Measurements from ENCODE around the gene ING2. TPM values are rescaled to one million over a fixed set of nuclear protein-coding genes. Genes with fewer than 3 reads are reported as not detected.

ING2 gene
- total RNA-seq, 4 donors from 2014 or later: 15.4 to 16.9 TPM; not detected in 2

DNA sequence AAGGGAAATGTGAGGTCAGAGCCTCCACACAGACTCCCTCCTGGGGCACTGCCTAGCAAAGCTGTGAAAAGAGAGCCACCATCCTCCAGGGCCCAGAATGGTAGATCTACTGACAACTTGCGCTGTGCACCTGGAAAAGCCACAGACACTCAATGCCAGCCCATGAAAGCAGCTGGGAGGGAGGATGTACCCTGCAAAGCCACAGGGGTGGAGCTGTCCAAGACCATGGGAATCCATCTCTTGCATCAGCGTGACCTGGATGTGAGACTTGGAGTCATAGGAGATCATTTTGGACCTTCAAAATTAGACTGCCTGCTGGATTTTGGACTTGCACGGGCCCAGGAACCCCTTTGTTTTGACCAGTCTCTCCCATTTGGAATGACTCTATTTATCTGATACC lies 37.6 kb upstream of the ING2 start:
- intact Hi-C loops (cut with DNase I; ENCODE audit: low total_unique reads) (no loop called here), in situ Hi-C loops (cut with MboI; ENCODE audit: low pct_ligation_motif_present in 1 of 4, low pct_unique_long_range_greater_than_20kb in 1 of 4, low sequenced_read_pairs in 3 of 4) (loop anchor here in 2 of 4 donors (25.0 kb wide), 2 partner anchors 195 to 695 kb away; partner anchors contain the start of genes RWDD4 (in 1 of the 2) and TRAPPC11 (in 1 of the 2))
- H3K4me1 ChIP-seq: peaks cover 0 to 3% (median under 1%) of the 10 kb centered on the region in 4 donors

DNA sequence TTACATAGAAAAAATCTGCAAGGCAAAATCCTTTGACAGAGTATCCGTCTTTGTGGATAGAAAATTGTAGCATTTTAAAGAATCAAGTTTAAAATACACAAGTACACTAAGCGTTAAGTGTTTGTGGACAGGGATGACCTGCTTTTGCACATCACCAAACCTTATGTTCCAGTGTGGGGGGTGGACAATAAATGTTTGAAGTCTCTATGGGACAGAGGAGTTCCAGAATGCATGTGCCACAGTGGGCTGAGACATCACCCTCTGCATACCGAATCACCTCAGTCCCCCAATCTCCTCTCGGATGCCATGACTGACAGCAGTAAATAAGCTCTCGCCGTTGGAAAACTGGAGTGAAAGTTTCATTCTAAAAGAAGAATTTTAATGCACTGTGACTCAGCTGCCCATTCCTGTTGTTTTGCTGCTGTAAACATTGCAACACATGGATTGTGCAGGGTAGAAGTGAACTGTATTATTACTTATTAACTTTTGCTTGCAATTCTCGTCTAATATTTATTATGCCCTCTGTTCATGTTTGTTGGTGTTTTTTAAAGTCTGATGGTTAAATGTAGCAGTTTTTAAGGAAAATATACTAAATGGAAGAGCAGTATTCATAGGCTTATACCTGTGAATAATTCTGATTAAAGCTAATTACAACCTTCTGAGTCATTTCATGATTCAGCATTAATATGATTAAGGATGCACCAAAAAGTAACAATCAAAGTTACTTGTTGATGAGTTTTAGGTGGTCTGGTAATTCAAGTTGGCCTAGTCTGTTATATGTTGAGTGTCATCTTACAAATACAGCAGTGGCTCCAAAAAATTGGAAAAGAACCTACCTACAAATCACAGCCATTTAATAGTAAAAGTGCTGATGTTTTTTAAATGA lies 36.4 kb upstream of the ING2 start:
- in situ Hi-C loops (cut with MboI; ENCODE audit: low pct_ligation_motif_present in 1 of 4, low pct_unique_long_range_greater_than_20kb in 1 of 4, low sequenced_read_pairs in 3 of 4) (loop anchor here in 2 of 4 donors (25.0 kb wide), 2 partner anchors 194 to 694 kb away; partner anchors contain the start of genes RWDD4 (in 1 of the 2) and TRAPPC11 (in 1 of the 2)), intact Hi-C loops (cut with DNase I; ENCODE audit: low total_unique reads) (no loop called here)
- WGBS, 2 donors (ENCODE audit: low coverage in 1 of 2): 32 to 67% methylated on average over 5 to 7 of the region's 7 CpGs
- no peak for DNase-seq
- no peaks in the 10 kb centered on the region for H3K36me3 ChIP-seq
- H3K27ac ChIP-seq: no peak overlapping the region
- no peak for TF ChIP-seq POLR2AphosphoS5 (IDR thresholded peaks at IDR 0.05)
- no peak overlapping the region for H3K4me3 ChIP-seq
- no peaks in the 10 kb centered on the region for H3K9me3 ChIP-seq
- peaks cover 0 to 6% (median 2%) of the 10 kb centered on the region in 4 donors for H3K4me1 ChIP-seq
- H3K27me3 ChIP-seq: no peaks in the 10 kb centered on the region

More for the DNA sequence above, 37.6 kb upstream of the ING2 start:
- no peak overlapping the region for H3K27ac ChIP-seq
- H3K27me3 ChIP-seq: no peaks in the 10 kb centered on the region
- no peaks in the 10 kb centered on the region for H3K36me3 ChIP-seq
- TF ChIP-seq POLR2A (IDR thresholded peaks at IDR 0.05): no peak
- TF ChIP-seq POLR2AphosphoS5 (IDR thresholded peaks at IDR 0.05): no peak
- TF ChIP-seq, protein P1, sequence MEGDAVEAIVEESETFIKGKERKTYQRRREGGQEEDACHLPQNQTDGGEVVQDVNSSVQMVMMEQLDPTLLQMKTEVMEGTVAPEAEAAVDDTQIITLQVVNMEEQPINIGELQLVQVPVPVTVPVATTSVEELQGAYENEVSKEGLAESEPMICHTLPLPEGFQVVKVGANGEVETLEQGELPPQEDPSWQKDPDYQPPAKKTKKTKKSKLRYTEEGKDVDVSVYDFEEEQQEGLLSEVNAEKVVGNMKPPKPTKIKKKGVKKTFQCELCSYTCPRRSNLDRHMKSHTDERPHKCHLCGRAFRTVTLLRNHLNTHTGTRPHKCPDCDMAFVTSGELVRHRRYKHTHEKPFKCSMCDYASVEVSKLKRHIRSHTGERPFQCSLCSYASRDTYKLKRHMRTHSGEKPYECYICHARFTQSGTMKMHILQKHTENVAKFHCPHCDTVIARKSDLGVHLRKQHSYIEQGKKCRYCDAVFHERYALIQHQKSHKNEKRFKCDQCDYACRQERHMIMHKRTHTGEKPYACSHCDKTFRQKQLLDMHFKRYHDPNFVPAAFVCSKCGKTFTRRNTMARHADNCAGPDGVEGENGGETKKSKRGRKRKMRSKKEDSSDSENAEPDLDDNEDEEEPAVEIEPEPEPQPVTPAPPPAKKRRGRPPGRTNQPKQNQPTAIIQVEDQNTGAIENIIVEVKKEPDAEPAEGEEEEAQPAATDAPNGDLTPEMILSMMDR (IDR thresholded peaks at IDR 0.05): no peak
- TF ChIP-seq EP300 (IDR thresholded peaks at IDR 0.05; ENCODE audit: low read depth): no peak
- no peak overlapping the region for H3K4me3 ChIP-seq
- WGBS, 2 donors (ENCODE audit: low coverage in 1 of 2): 92% methylated on average over 3 of the region's 3 CpGs; no CpG with 5 or more reads in 1 of the 2 donors
- H3K9me3 ChIP-seq: no peaks in the 10 kb centered on the region
- no peak for DNase-seq

DNA sequence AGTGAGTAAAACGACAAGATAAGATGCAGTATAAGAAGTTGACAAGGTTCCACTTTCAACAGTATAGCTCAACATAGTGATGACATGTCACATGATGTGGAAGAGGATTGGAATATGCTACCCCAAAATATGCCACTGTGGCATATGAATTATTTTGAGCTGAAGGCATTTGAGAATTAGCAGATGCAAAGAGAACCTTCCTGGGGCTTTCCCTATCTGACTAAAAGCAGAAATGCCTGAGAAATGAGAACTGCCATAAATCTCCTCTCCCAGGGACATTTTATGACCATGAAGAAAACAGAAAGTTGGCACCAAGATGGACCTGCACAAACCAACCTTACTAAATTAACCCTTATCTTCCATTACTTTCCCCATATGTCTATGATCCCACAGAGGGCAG lies 35.6 kb upstream of the ING2 start:
- Histone ChIP-seq H3K4me1 (peaks cover 0 to 6% (median 2%) of the 10 kb centered on the region in 4 donors), H3K9me3 (no peaks in the 10 kb centered on the region), H3K27me3 (no peaks in the 10 kb centered on the region), H3K36me3 (no peaks in the 10 kb centered on the region), H3K27ac (no peak overlapping the region), H3K4me3 (no peak overlapping the region)
- intact Hi-C loops (cut with DNase I; ENCODE audit: low total_unique reads) (no loop called here), in situ Hi-C loops (cut with MboI; ENCODE audit: low pct_ligation_motif_present in 1 of 4, low pct_unique_long_range_greater_than_20kb in 1 of 4, low sequenced_read_pairs in 3 of 4) (loop anchor here in 2 of 4 donors (25.0 kb wide), 2 partner anchors 193 to 693 kb away; partner anchors contain the start of genes RWDD4 (in 1 of the 2) and TRAPPC11 (in 1 of the 2))
- TF ChIP-seq EP300 (IDR thresholded peaks at IDR 0.05; ENCODE audit: low read depth) (no peak), POLR2AphosphoS5 (IDR thresholded peaks at IDR 0.05) (no peak), POLR2A (IDR thresholded peaks at IDR 0.05) (no peak)
- TF ChIP-seq, protein P1 (IDR thresholded peaks at IDR 0.05): no peak
- DNase-seq: no peak
- 50 to 62% methylated on average over 1 of the region's 1 CpG for WGBS, 2 donors (ENCODE audit: low coverage in 1 of 2)

GRCh38 chr4:183469936-183470335 lies 34.9 kb upstream of the ING2 start:
- H3K27me3 ChIP-seq: no peaks in the 10 kb centered on the region
- in situ Hi-C loops (cut with MboI; ENCODE audit: low pct_ligation_motif_present in 1 of 4, low pct_unique_long_range_greater_than_20kb in 1 of 4, low sequenced_read_pairs in 3 of 4): loop anchor here in 3 of 4 donors (10.0 to 25.0 kb wide), 3 partner anchors 135 to 692 kb away; partner anchors contain the start of genes RWDD4 (in 1 of the 3) and TRAPPC11 (in 1 of the 3)
- H3K9me3 ChIP-seq: no peaks in the 10 kb centered on the region
- no peak overlapping the region for H3K4me3 ChIP-seq
- H3K4me1 ChIP-seq: peaks cover 0 to 6% (median 2%) of the 10 kb centered on the region in 4 donors
- DNase-seq: no peak
- H3K36me3 ChIP-seq: no peaks in the 10 kb centered on the region
- intact Hi-C loops (cut with DNase I; ENCODE audit: low total_unique reads): loop anchor here (10.0 kb wide), 1 partner anchor 135 kb away; no protein-coding TSS in a partner anchor
- TF ChIP-seq, protein P1 (IDR thresholded peaks at IDR 0.05): no peak
- no peak for TF ChIP-seq POLR2AphosphoS5 (IDR thresholded peaks at IDR 0.05)
- TF ChIP-seq EP300 (IDR thresholded peaks at IDR 0.05; ENCODE audit: low read depth): no peak
- TF ChIP-seq POLR2A (IDR thresholded peaks at IDR 0.05): no peak
- WGBS, 2 donors (ENCODE audit: low coverage in 1 of 2): 69 to 86% methylated on average over 1 to 2 of the region's 2 CpGs
- H3K27ac ChIP-seq: no peak overlapping the region

Measured in transverse colon (tissue), 4 donors.